DND-41 (cell line): ENCODE results near the gene ERF.

Source experiments
- ATAC-seq: fragments of 200-7000 bp; cut with Tn5 transposase; 3 replicates; pipeline ENCODE4 v1.9.1; 2021; ENCODE audit warnings: low read depth; ENCODE audit not compliant: insufficient read depth
- DNase-seq: peaks from one replicate; pipeline ENCODE4 v3.0.0-alpha.2; 2020
- H2AFZ ChIP-seq: 2 replicates; pipeline ENCODE4 v1.6.0; 2012; ENCODE audit warnings: low read depth, low read length
- H3K27ac ChIP-seq: 2 replicates; pipeline ENCODE4 v1.5.1; 2012; ENCODE audit warnings: low read length, inconsistent platforms
- H3K27me3 ChIP-seq: fragments of 200-600 bp; sonication (generic); 2 replicates; pipeline ENCODE4 v1.6.0; 2012; ENCODE audit warnings: low read length, mild to moderate bottlenecking, inconsistent platforms; ENCODE audit not compliant: insufficient read depth, poor library complexity
- H3K36me3 ChIP-seq: 2 replicates; pipeline ENCODE4 v1.5.1; 2012; ENCODE audit warnings: low read length, inconsistent platforms; ENCODE audit not compliant: insufficient read depth
- H3K4me1 ChIP-seq: 2 replicates; pipeline ENCODE4 v1.5.1; 2012; ENCODE audit warnings: mild to moderate bottlenecking, low read length; ENCODE audit not compliant: insufficient read depth
- H3K4me2 ChIP-seq: 2 replicates; pipeline ENCODE4 v1.6.0; 2012; ENCODE audit warnings: mild to moderate bottlenecking, moderate library complexity, low read length, inconsistent platforms; ENCODE audit not compliant: insufficient read depth
- H3K4me3 ChIP-seq, 2 experiments: fragments of 200-600 bp in 1 of 2; shearing (Covaris generic) in 1 of 2; 2 replicates each; pipeline ENCODE4 v1.5.1; 2012 to 2016; ENCODE audit warnings: inconsistent platforms in 2 of 2, low read length in 2 of 2, mild to moderate bottlenecking in 2 of 2, low read depth in 1 of 2, moderate library complexity in 1 of 2
- H3K79me2 ChIP-seq: 2 replicates; pipeline ENCODE4 v1.6.0; 2012; ENCODE audit warnings: low read length, inconsistent platforms; ENCODE audit not compliant: insufficient read depth
- H3K9ac ChIP-seq: 2 replicates; pipeline ENCODE4 v1.6.0; 2012; ENCODE audit warnings: low read depth, mild to moderate bottlenecking, inconsistent platforms, low read length, moderate library complexity
- H3K9me3 ChIP-seq: 2 replicates; pipeline ENCODE4 v1.5.1; 2012; ENCODE audit warnings: low read length, moderate library complexity, mild to moderate bottlenecking, inconsistent platforms; ENCODE audit not compliant: insufficient read depth, severe bottlenecking
- H4K20me1 ChIP-seq: 2 replicates; pipeline ENCODE4 v1.6.0; 2012; ENCODE audit warnings: low read length; ENCODE audit not compliant: insufficient read depth
- EZH2 ChIP-seq: IDR thresholded peaks from 3 replicates; pipeline ENCODE4 v1.6.1; 2012; ENCODE audit warnings: borderline replicate concordance, low read depth, mild to moderate bottlenecking, moderate library complexity, low read length, inconsistent platforms; ENCODE audit not compliant: severe bottlenecking
- TF ChIP-seq, protein P1 (sequence below): IDR thresholded peaks from 2 replicates; pipeline ENCODE4 v1.5.1; 2012; ENCODE audit warnings: borderline replicate concordance, low read length, moderate library complexity, mild to moderate bottlenecking; ENCODE audit not compliant: poor library complexity, severe bottlenecking; ENCODE audit errors: extremely low read depth

ERF gene

GRCh38 chr19:42208612-42209011 lies 46.3 kb downstream of the ERF start:
- Histone ChIP-seq H3K27ac (no peak overlapping the region), H3K9ac (no peak overlapping the region), H2AFZ (no peak overlapping the region), H3K4me2 (no peak overlapping the region), H3K4me3 (no peak overlapping the region), H4K20me1 (peaks cover 15% of the 10 kb centered on the region; the same call in 1 of the 2 replicates), H3K27me3 (no peaks in the 10 kb centered on the region), H3K79me2 (peaks cover 40% of the 10 kb centered on the region), H3K36me3 (peaks cover 69% of the 10 kb centered on the region), H3K9me3 (no peaks in the 10 kb centered on the region), H3K4me1 (0 out of 2 replicates have a peak, but pooled peaks cover 7% of the 10 kb centered on the region)
- ATAC-seq (no peak), DNase-seq (no peak)
- TF ChIP-seq, protein P1, sequence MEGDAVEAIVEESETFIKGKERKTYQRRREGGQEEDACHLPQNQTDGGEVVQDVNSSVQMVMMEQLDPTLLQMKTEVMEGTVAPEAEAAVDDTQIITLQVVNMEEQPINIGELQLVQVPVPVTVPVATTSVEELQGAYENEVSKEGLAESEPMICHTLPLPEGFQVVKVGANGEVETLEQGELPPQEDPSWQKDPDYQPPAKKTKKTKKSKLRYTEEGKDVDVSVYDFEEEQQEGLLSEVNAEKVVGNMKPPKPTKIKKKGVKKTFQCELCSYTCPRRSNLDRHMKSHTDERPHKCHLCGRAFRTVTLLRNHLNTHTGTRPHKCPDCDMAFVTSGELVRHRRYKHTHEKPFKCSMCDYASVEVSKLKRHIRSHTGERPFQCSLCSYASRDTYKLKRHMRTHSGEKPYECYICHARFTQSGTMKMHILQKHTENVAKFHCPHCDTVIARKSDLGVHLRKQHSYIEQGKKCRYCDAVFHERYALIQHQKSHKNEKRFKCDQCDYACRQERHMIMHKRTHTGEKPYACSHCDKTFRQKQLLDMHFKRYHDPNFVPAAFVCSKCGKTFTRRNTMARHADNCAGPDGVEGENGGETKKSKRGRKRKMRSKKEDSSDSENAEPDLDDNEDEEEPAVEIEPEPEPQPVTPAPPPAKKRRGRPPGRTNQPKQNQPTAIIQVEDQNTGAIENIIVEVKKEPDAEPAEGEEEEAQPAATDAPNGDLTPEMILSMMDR, result no peak
- no peak for TF ChIP-seq EZH2

DNA sequence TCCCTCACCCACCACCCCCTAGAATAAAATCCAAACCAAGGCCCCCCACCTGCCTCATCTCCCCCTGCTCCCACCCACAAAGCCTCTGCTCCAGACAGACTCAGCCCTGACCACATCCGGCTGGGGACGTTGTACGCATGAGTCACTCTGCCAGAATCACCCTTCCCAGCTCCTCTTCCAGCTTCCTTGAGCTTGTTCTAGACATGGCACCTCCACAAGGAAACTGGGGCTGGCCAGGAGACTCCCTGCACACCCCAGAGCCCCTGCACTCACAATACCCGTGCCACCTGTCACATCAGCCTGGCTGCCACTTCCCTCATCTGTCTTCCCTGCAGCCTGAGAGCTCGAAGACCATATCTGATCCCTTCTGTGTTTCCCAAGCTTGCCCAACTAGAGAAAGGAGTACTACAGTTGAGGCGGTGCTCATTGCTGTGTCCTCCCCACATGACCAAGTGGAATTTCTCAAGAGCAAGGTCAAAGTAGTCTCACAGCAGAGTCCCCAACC lies 47.1 kb downstream of the ERF start:
- no peak overlapping the region for H2AFZ ChIP-seq
- H3K9me3 ChIP-seq, result no peaks in the 10 kb centered on the region
- no peak overlapping the region for H3K9ac ChIP-seq
- ATAC-seq, result peak; percentile 87
- H3K27ac ChIP-seq, result no peak overlapping the region
- H3K36me3 ChIP-seq, result peaks cover 68% of the 10 kb centered on the region
- peaks cover 34% of the 10 kb centered on the region for H3K79me2 ChIP-seq
- 0 out of 2 replicates have a peak, but pooled peaks cover 3% of the 10 kb centered on the region for H3K4me1 ChIP-seq
- DNase-seq, result peak; percentile 65
- peaks cover 11% of the 10 kb centered on the region; the same call in 1 of the 2 replicates for H4K20me1 ChIP-seq
- H3K27me3 ChIP-seq, result no peaks in the 10 kb centered on the region
- H3K4me3 ChIP-seq, result no peak overlapping the region
- no peak overlapping the region for H3K4me2 ChIP-seq
- TF ChIP-seq, protein P1, result no peak
- TF ChIP-seq EZH2, result no peak

DNA sequence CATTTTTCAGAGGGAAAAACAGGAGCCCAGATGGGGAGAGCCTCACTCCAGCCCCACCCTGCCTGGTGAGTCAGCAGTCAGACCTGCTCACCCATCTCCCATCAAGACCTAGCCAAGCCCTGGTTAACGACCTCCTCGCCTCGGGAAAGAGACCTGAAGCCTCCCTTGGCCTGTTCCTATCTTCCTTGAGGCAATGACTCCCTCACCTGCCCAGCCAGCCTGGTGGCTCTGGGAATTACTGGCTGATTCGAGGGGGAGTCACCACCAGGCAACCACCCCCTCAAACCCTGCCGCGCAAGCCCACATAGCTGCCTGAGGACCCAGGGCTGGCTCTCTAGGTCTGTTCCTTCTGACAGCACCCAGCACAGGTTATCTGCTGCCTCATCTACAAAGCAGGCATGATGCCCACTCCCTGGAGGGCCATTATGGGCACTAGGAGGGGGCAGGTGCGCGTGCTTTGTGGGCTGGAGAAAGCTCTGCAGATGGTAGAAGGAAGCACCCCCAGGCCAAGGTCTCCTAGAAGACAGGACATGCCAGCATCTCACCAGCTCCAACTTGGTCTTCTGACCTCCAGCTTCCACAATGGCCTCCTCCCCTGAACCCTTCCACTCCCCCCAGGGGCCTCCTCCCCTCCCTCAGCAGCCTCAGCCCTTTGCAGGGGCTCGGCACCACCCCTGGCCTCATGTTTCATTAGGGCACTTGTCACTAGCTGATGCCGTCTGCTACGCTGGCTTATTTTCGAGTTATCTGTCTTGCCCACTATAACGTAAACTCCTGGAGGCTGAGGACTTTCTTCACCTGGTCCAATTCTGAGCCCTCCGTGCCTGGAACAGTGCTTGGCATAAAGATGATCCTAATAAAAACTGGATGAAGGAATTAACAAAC lies 47.8 kb downstream of the ERF start:
- 0 out of 2 replicates have a peak, but pooled peaks cover 9% of the 10 kb centered on the region for H3K4me1 ChIP-seq
- peaks cover 32% of the 10 kb centered on the region for H3K79me2 ChIP-seq
- H4K20me1 ChIP-seq, result peaks cover 11% of the 10 kb centered on the region; the same call in 1 of the 2 replicates
- no peak overlapping the region for H2AFZ ChIP-seq
- H3K9me3 ChIP-seq, result no peaks in the 10 kb centered on the region
- H3K27me3 ChIP-seq, result no peaks in the 10 kb centered on the region
- DNase-seq, result no peak
- no peak overlapping the region for H3K9ac ChIP-seq
- no peak overlapping the region; the same call in 1 of the 2 replicates for H3K27ac ChIP-seq
- ATAC-seq, result peak; percentile 47
- TF ChIP-seq, protein P1, result no peak
- no peak for TF ChIP-seq EZH2
- H3K36me3 ChIP-seq, result peaks cover 70% of the 10 kb centered on the region
- no peak overlapping the region for H3K4me2 ChIP-seq
- no peak overlapping the region for H3K4me3 ChIP-seq
